Esophagus muscularis mucosa (tissue), 4 donors: ENCODE data around the gene MPRIP. TPM values are rescaled to one million over a fixed set of nuclear protein-coding genes. Genes with fewer than 3 reads are reported as not detected.

Experiments used
- DNase-seq: peaks from one replicate; pipeline ENCODE4 v3.0.0-alpha.2; 2017; ENCODE audit errors: extremely low spot score
- H3K27ac ChIP-seq, 4 donors: fragments of 200-600 bp; sonication (generic); replicated peaks in 1 of 4; 1 replicate in 3 of 4; 2 replicates in 1 of 4; pipeline ENCODE4 v1.5.1; 2016 to 2019; ENCODE audit warnings: mild to moderate bottlenecking in 1 of 4
- H3K27me3 ChIP-seq, 4 donors: fragments of 200-600 bp; sonication (generic); one replicate each; pipeline versions ENCODE4 v1.5.1 to v1.6.0; 2016 to 2019
- H3K36me3 ChIP-seq, 4 donors: fragments of 200-600 bp; sonication (generic); one replicate each; pipeline ENCODE4 v1.5.1; 2016 to 2019
- H3K4me1 ChIP-seq, 4 donors: fragments of 200-600 bp; sonication (generic); one replicate each; pipeline ENCODE4 v1.5.1; 2016 to 2019
- H3K4me3 ChIP-seq, 4 donors: fragments of 200-600 bp; sonication (generic); 1 replicate in 2 of 4; 2 replicates in 2 of 4; pipeline ENCODE4 v1.5.1; 2016 to 2019; ENCODE audit warnings: mild to moderate bottlenecking in 4 of 4, moderate library complexity in 1 of 4
- H3K9me3 ChIP-seq, 4 donors: fragments of 200-600 bp; sonication (generic); 1 replicate in 3 of 4; 2 replicates in 1 of 4; pipeline ENCODE4 v1.5.1; 2016 to 2019
- CTCF ChIP-seq, 3 experiments: fragments of 200-600 bp in 2 of 3; fragments of 450-650 bp in 1 of 3; sonication (generic) in 2 of 3; IDR thresholded peaks; one replicate each; pipeline ENCODE4 v1.5.1; 2017 to 2019; ENCODE audit warnings: antibody characterized with exemption in 3 of 3, mild to moderate bottlenecking in 2 of 3, moderate library complexity in 1 of 3
- EP300 ChIP-seq: sonication (generic); formaldehyde crosslinking; IDR thresholded peaks from one replicate; pipeline ENCODE4 v1.6.1; 2017; ENCODE audit warnings: antibody characterized with exemption
- POLR2A ChIP-seq: fragments of 450-650 bp; IDR thresholded peaks from one replicate; pipeline ENCODE4 v1.6.1; 2017; ENCODE audit warnings: antibody characterized with exemption, moderate library complexity, mild to moderate bottlenecking, low read depth
- POLR2AphosphoS5 ChIP-seq, 2 donors: sonication (generic); formaldehyde crosslinking; IDR thresholded peaks; one replicate each; pipeline ENCODE4 v1.6.1; 2017; ENCODE audit warnings: antibody characterized with exemption in 2 of 2
- WGBS: methylation state at CpG from one replicate; pipeline ENCODE4 v1.1.5; 2018; 5-methylcytosine and 5-hydroxymethylcytosine counted together
- intact Hi-C: fragments of 100-400 bp; cut with DNase I; formaldehyde crosslinking; loops from one replicate; pipeline ENCODE4 v1.15.1; 2023
- total RNA-seq, 4 donors: library from RNA; depleted of rRNA; stranded (reverse); fragments of >200 nt; gene quantifications; one replicate each; pipeline versions ENCODE4 v1.1.0 to v1.2.1, GENCODE V29; 2016

MPRIP gene
- total RNA-seq, 4 donors from 2014 or later: 108 to 194 (median 129) TPM

GRCh38 chr17:17207998-17208397, 165.7 kb downstream of the MPRIP start:
- no peak for DNase-seq
- H3K4me3 ChIP-seq: no peak overlapping the region
- no peaks in the 10 kb centered on the region for H3K27me3 ChIP-seq
- H3K9me3 ChIP-seq: no peaks in the 10 kb centered on the region
- peak overlapping the region; percentile 92 to 96 (median 94) for H3K27ac ChIP-seq
- TF ChIP-seq POLR2A (no peak), POLR2AphosphoS5 (IDR thresholded peaks at IDR 0.05) (no peak), CTCF (IDR thresholded peaks at IDR 0.05) (no peak), EP300 (no peak)
- H3K4me1 ChIP-seq: peaks cover 37 to 47% (median 46%) of the 10 kb centered on the region in 4 donors
- peaks cover 6 to 20% (median 14%) of the 10 kb centered on the region in 4 donors for H3K36me3 ChIP-seq
- 77% methylated on average over 8 of the region's 8 CpGs for WGBS
- intact Hi-C loops: no loop called here

- Histone ChIP-seq H3K4me3 (no peak overlapping the region), H3K36me3 (peaks cover 57 to 78% (median 72%) of the 10 kb centered on the region in 4 donors), H3K9me3 (no peaks in the 10 kb centered on the region), H3K27ac (peak overlapping the region in 2 of 4 donors; percentile 17 to 44), H3K4me1 (peaks cover 0 to 7% (median 3%) of the 10 kb centered on the region in 4 donors), H3K27me3 (no peaks in the 10 kb centered on the region)
- 68% methylated on average over 7 of the region's 10 CpGs for WGBS
- no peak for DNase-seq
- TF ChIP-seq EP300 (no peak), CTCF (IDR thresholded peaks at IDR 0.05) (no peak), POLR2A (no peak), POLR2AphosphoS5 (IDR thresholded peaks at IDR 0.05) (no peak)
- intact Hi-C loops: no loop called here
Measured at GRCh38 chr17:17213775-17214174, 171.5 kb downstream of the MPRIP start.

GRCh38 chr17:17214646-17215436, 172.6 kb downstream of the MPRIP start:
- TF ChIP-seq POLR2AphosphoS5 (IDR thresholded peaks at IDR 0.05) (no peak), EP300 (no peak), CTCF (IDR thresholded peaks at IDR 0.05) (no peak), POLR2A (no peak)
- Histone ChIP-seq H3K27ac (no peak overlapping the region), H3K4me3 (no peak overlapping the region), H3K27me3 (no peaks in the 10 kb centered on the region), H3K4me1 (peaks cover 0 to 7% (median 3%) of the 10 kb centered on the region in 4 donors), H3K36me3 (peaks cover 62 to 88% (median 82%) of the 10 kb centered on the region in 4 donors), H3K9me3 (no peaks in the 10 kb centered on the region)
- intact Hi-C loops: no loop called here
- WGBS: 82% methylated on average over 24 of the region's 27 CpGs
- no peak for DNase-seq

GRCh38 chr17:17215575-17215974, 173.3 kb downstream of the MPRIP start:
- 73% methylated on average over 7 of the region's 8 CpGs for WGBS
- no peak for DNase-seq
- Histone ChIP-seq H3K36me3 (peaks cover 65 to 96% (median 88%) of the 10 kb centered on the region in 4 donors), H3K27me3 (no peaks in the 10 kb centered on the region), H3K27ac (no peak overlapping the region), H3K4me3 (no peak overlapping the region), H3K9me3 (no peaks in the 10 kb centered on the region), H3K4me1 (peaks cover 0 to 7% (median 3%) of the 10 kb centered on the region in 4 donors)
- TF ChIP-seq CTCF (IDR thresholded peaks at IDR 0.05): no peak
- TF ChIP-seq POLR2AphosphoS5 (IDR thresholded peaks at IDR 0.05): no peak
- no peak for TF ChIP-seq POLR2A
- TF ChIP-seq EP300: no peak
- intact Hi-C loops: no loop called here
